ENCODE measurements around the gene TNNI2.

GRCh38 chr11:1823376-1824220 is 15.2 kb upstream of the TNNI2 start:
- TF ChIP-seq CTCF (IDR thresholded peaks at IDR 0.05) (no peak), EZH2 (IDR thresholded peaks at IDR 0.05; ENCODE audit: borderline replicate concordance, insufficient read depth, low read depth, low read length, poor library complexity, severe bottlenecking) (no peak)
